HG03520 (cell line): Measurements from ENCODE around the gene UGT2B11.
"Not testable (repeated sequence)": the region's sequence is repeated elsewhere in the genome, so short reads cannot be mapped to it uniquely, and the experiment has no call there.

Experiments used
- ATAC-seq: cut with Tn5 transposase; IDR thresholded peaks from one replicate; pipeline ENCODE4 v1.9.1; 2021; ENCODE audit warnings: mild to moderate bottlenecking, moderate library complexity; ENCODE audit not compliant: unreplicated experiment

UGT2B11 gene

DNA sequence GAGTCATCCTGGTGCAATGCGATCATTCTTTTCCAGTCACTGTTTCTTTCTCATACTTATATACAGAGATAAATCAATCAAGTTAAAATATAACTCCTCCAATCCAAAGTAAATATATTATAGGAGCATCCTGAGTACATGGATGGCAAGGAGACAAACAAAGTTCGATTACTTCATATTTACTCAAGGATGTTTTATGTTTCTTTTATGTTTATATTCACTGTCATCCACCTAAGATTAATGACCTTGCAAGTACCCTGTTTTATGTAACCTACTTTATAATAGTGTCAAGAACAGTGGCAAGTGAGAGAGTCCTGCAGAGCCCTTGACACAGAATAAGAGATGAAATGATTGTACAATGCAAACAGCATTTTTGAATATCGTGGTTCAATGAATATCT lies at the start of gene UGT2B11:
TSS of gene UGT2B11 (minus strand) at position 33 of the 400 bp plus-strand sequence. CDS start at position 7, 26 bp downstream.
- ATAC-seq, result no peak

GRCh38 chr4:69253147-69253772 lies 38.7 kb upstream of the UGT2B11 start:
- not testable (repeated sequence) for ATAC-seq

DNA sequence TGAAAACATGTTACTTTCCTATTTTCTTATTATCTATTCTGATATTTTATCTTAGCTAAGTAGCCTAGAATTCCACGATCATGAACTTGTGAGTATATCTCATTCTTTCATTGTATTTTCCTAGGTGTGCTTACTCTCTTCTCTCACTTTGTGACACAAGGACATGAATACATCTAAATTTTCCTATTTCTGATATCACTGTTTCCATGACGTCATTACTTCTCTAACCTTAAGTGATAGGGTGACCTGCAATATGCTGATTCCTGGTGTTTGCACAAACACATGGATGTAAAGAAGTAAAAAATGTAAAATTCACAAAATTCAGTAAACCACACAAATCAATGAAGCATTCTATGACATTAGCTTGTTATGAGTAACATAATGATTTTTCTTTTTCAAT lies 36.3 kb upstream of the UGT2B11 start:
- ATAC-seq, result not testable (repeated sequence)

DNA sequence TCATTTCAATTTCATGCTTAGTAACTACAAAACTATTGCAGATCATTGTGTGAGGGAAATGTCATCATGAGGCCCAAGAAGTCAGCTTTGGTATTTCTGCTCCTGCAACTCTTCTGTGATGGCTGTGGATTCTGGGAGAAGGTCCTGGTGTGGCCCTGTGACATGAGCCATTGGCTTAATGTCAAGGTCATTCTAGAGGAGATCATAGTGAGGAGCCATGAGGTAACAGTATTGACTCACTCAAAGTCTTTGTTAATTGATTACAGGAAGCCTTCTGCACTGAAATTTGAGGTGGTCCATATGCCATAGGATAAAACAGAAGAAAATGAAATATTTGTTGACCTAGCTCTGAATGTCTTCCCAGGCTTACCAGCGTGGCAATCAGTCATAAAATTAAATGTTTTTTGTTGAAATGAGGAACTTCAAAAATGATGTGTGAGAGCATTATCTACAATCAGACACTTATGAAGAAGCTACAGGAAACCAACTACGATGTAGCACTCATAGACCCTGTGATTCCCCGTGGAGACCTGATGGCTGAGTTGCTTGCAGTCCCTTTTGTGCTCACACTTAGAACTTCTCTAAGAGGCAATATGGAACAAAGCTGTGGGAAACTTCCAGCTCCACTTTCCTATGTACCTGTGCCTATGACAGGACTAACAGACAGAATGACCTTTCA lies 28.2 kb upstream of the UGT2B11 start:
- not testable (repeated sequence) for ATAC-seq

- not testable (repeated sequence) for ATAC-seq
Observed at GRCh38 chr4:69241746-69242145, 27.2 kb upstream of the UGT2B11 start.

DNA sequence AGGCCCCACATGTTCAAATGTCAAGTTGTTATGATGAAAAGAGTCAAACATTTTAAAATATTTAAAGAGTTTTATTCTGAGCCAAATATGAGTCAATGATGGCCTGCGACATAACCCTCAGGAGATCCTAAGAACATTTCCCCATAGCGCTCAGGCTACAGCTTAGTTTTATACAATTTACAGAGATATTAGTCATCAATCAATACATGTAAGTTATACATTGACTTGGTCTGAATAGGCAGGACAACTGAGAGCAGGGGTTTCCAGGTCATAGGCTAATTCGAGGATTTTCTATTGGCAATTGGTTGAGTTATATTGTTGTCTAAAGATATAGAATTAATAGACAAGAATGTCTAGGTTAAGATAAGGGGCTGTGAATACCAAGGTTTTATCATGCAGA lies 26.2 kb upstream of the UGT2B11 start:
- ATAC-seq, result not testable (repeated sequence)

- ATAC-seq, result no peak
Observed at GRCh38 chr4:69239557-69240168, 25.1 kb upstream of the UGT2B11 start.

GRCh38 chr4:69239092-69239491 lies 24.5 kb upstream of the UGT2B11 start:
- ATAC-seq, result no peak

- ATAC-seq, result no peak
Observed at GRCh38 chr4:69224891-69225290, 10.3 kb upstream of the UGT2B11 start.

DNA sequence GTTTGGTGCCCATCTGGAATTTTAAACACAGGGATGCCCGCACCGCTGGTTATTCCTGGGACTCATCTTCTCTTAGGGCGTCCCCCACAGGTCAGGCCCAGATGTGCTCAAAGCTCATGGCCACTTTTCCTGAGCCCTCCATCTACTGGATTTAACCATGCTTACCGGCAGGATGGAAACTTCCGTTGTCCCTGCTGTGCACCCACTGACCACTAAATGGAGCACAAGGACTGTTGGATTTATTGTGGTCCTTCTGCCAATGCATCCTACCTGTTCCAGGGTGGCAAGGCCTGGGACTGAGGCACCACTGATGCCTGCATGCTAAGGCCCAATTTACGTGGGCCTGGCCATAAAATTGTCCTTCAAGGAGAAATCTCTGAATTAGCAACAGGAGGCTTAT lies 8.7 kb upstream of the UGT2B11 start:
- ATAC-seq, result not testable (repeated sequence)

DNA sequence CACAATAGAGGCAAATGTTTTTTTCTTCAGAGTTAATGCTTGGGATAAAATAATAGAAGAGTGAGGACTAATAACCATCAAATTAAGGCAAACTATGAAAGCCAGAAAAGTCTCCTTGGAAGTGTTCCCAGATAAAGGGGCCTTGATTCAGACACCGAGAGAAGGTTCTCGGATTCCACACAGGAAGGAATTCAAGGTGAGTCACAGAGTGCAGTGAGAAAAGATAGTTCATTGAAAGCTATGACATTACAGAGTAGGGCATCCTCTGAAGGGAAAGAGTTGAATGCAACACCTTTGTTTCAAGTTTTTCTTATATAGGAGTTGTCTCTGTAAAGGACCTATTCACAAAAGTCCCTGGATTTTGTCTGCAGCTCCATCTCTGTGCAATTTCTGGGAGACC lies 3.9 kb upstream of the UGT2B11 start:
- ATAC-seq, result not testable (repeated sequence)

DNA sequence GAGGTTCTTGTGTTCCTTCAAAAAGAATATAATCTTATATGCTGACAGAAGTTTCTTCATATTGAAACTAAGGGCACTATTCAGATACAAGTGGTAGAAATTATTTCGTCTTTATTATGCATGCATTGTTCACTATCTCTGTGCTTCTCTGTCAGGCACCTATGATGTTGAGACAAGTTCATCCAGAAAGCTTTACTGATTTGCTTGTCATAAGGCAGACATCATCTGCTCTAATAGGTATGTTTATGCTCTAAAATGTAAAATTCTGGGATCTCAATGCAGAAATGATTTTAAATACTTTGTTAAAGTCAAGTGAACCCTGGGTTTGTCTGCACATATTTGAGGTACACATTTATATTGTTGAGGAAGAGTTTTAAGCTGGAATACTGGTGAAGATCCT lies 3.6 kb downstream of the UGT2B11 start:
- no peak for ATAC-seq

- not testable (repeated sequence) for ATAC-seq
Observed at GRCh38 chr4:69198506-69198905, 16.0 kb downstream of the UGT2B11 start.

- no peak for ATAC-seq
Observed at GRCh38 chr4:69196209-69196965, 18.2 kb downstream of the UGT2B11 start.

- no peak for ATAC-seq
Observed at GRCh38 chr4:69194166-69194565, 20.4 kb downstream of the UGT2B11 start.

DNA sequence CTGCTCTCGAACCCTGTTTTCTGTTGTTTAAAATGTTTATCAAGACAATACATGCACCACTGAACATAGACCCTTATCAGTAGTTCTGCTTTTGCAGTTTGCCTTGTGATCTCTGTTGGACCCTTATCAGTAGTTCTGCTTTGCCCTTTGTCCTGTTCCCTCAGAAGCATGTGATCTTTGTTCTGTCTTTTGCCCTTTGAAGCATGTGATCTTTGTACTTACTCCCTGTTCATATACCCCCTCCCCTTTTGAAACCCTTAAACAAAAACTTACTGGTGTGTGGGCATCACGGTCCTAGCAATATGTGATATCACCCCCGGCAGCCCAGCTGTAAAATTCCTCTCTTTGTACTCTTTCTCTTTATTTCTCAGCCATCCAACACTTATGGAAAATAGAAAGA lies 22.6 kb downstream of the UGT2B11 start:
- ATAC-seq, result not testable (repeated sequence)

GRCh38 chr4:69190621-69191020 lies 23.9 kb downstream of the UGT2B11 start:
- not testable (repeated sequence) for ATAC-seq

- not testable (repeated sequence) for ATAC-seq
Observed at GRCh38 chr4:69181519-69182169, 32.9 kb downstream of the UGT2B11 start.

DNA sequence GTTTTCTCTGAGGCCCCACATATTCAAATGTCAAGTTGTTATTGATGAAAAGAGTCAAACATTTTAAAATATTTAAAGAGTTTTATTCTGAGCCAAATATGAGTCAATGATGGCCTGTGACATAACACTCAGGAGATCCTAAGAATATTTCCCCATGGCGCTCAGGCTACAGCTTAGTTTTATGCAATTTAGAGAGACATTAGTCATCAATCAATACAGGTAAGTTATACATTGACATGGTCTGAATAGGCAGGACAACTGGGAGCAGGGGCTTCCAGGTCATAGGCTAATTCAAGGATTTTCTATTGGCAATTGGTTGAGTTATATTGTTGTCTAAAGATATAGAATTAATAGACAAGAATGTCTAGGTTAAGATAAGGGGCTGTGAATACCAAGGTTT lies 34.7 kb downstream of the UGT2B11 start:
- ATAC-seq, result not testable (repeated sequence)

GRCh38 chr4:69178751-69179205 lies 35.8 kb downstream of the UGT2B11 start:
- ATAC-seq, result not testable (repeated sequence)
